Activated CD4-positive, alpha-beta T cell treated with anti-CD3 and anti-CD28 coated beads for 24 hours (primary cell): ENCODE results near the gene VCX3A.
"Not testable (repeated sequence)": the region's sequence is repeated elsewhere in the genome, so short reads cannot be mapped to it uniquely, and the experiment has no call there.

Source experiments
- DNase-seq, 2 donors: peaks; one replicate each; pipeline ENCODE4 v3.0.0-alpha.2; 2020; ENCODE audit warnings: low read depth in 2 of 2

The VCX3A gene

GRCh38 chrX:6535018-6535417 is at the start of gene VCX3A:
VCX3A (minus strand) TSS chrX:6535118; CDS start chrX:6534497, 621 bp downstream.
- not testable (repeated sequence) for DNase-seq

- DNase-seq, result no peak
Observed at GRCh38 chrX:6574762-6575161, 39.8 kb upstream of the VCX3A start.

- no peak for DNase-seq
Observed at GRCh38 chrX:6568031-6568430, 33.1 kb upstream of the VCX3A start.

GRCh38 chrX:6558979-6559378 is 24.1 kb upstream of the VCX3A start:
- no peak for DNase-seq

- no peak for DNase-seq
Observed at GRCh38 chrX:6557690-6558089, 22.8 kb upstream of the VCX3A start.

- no peak for DNase-seq
Observed at GRCh38 chrX:6550999-6551398, 16.1 kb upstream of the VCX3A start.

- no peak for DNase-seq
Observed at GRCh38 chrX:6545712-6546111, 10.8 kb upstream of the VCX3A start.

GRCh38 chrX:6526564-6527136 is 8.3 kb downstream of the VCX3A start:
- no peak for DNase-seq

- DNase-seq, result no peak
Observed at GRCh38 chrX:6517376-6517775, 17.5 kb downstream of the VCX3A start.

GRCh38 chrX:6506444-6506843 is 28.5 kb downstream of the VCX3A start:
- DNase-seq, result no peak

- DNase-seq, result no peak
Observed at GRCh38 chrX:6505960-6506359, 29.0 kb downstream of the VCX3A start.

- DNase-seq, result no peak
Observed at GRCh38 chrX:6500719-6501118, 34.2 kb downstream of the VCX3A start.

- DNase-seq, result no peak
Observed at GRCh38 chrX:6498324-6498723, 36.6 kb downstream of the VCX3A start.
